HG03457 (cell line): ENCODE measurements around the gene CACNA1B.
"Not testable (repeated sequence)": the region's sequence is repeated elsewhere in the genome, so short reads cannot be mapped to it uniquely, and the experiment has no call there.

ENCODE experiments used
- ATAC-seq: cut with Tn5 transposase; IDR thresholded peaks from one replicate; pipeline ENCODE4 v1.9.1; 2021; ENCODE audit warnings: moderate number of reproducible peaks; ENCODE audit not compliant: unreplicated experiment

The CACNA1B gene

GRCh38 chr9:138010861-138011260, 133.3 kb downstream of the CACNA1B start:
- ATAC-seq = no peak

- no peak for ATAC-seq
Measured at GRCh38 chr9:138011951-138012500, 134.4 kb downstream of the CACNA1B start.

GRCh38 chr9:138013273-138013672, 135.7 kb downstream of the CACNA1B start:
- ATAC-seq = no peak

GRCh38 chr9:138013836-138014562, 136.4 kb downstream of the CACNA1B start:
- no peak for ATAC-seq

GRCh38 chr9:138014563-138014945, 137.0 kb downstream of the CACNA1B start:
- no peak for ATAC-seq

GRCh38 chr9:138015021-138015829, 137.6 kb downstream of the CACNA1B start:
- no peak for ATAC-seq

- no peak for ATAC-seq
Measured at GRCh38 chr9:138016406-138017187, 139.0 kb downstream of the CACNA1B start.

- ATAC-seq = no peak
Measured at GRCh38 chr9:138017200-138017599, 139.6 kb downstream of the CACNA1B start.

GRCh38 chr9:138019514-138019913, 141.9 kb downstream of the CACNA1B start:
- ATAC-seq = not testable (repeated sequence)

GRCh38 chr9:138020120-138020794, 142.7 kb downstream of the CACNA1B start:
- ATAC-seq = no peak

GRCh38 chr9:138020795-138021182, 143.2 kb downstream of the CACNA1B start:
- no peak for ATAC-seq

- no peak for ATAC-seq
Measured at GRCh38 chr9:138021251-138022056, 143.9 kb downstream of the CACNA1B start.

GRCh38 chr9:138022121-138022741, 144.6 kb downstream of the CACNA1B start:
- no peak for ATAC-seq

GRCh38 chr9:138022756-138023393, 145.3 kb downstream of the CACNA1B start:
- no peak for ATAC-seq

- ATAC-seq = no peak
Measured at GRCh38 chr9:138023394-138024124, 146.0 kb downstream of the CACNA1B start.

GRCh38 chr9:138024131-138024530, 146.5 kb downstream of the CACNA1B start:
- ATAC-seq = no peak

GRCh38 chr9:138024831-138025291, 147.3 kb downstream of the CACNA1B start:
- ATAC-seq = no peak

GRCh38 chr9:138025417-138025816, 147.8 kb downstream of the CACNA1B start:
- no peak for ATAC-seq
